ENCODE data around the gene IFRD2.

DNA sequence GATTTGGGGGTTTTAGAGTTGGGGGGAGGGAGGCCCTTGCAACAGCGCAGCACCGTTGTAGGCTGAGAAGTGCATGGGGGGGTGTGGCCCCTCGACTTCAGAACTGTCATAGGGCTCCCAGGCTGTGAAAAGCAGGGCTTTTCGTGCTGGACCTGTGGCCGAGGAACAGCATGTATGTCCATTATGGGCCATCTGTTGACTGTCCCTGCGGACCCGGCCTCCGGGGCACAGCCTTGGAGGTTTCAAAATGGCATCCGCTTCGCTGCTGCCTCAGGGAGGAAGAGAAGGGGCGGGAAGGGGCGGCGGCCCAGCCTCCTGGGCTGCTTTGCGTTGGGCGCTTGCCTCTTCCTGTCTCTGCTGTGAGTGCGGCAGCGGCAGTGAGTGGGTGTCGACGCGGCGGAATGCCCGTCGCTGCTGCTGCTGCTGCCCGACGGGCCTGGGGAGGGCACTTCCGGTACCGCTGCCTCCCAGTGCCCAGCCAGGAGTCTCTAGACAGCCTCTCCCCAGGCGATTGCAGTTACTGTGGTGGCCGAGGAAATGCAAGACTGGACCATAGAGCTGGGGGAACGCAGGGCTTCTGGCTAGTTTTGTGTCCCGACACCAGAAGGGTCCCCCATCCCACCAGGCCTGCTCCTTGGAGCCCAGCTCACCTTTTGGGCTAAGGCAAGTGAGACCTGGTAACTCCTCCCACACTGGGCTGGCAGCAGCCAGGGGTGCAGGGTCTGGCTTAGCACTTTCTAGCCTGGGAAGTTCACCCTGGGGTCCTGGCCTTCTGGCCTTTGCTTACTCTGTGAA is 54.3 kb downstream of the IFRD2 start:
- peak; percentile 87 for TF ChIP-seq YY1 (IDR thresholded peaks at IDR 0.05; ENCODE audit: low read depth)
- no peak for TF ChIP-seq FOXM1 (IDR thresholded peaks at IDR 0.05; ENCODE audit: low read depth)
- no peak for TF ChIP-seq NRF1 (IDR thresholded peaks at IDR 0.05; ENCODE audit: low read depth, low read length)
- TF ChIP-seq EZH2phosphoT487 (IDR thresholded peaks at IDR 0.05; ENCODE audit: borderline replicate concordance, low read depth), result no peak
- TF ChIP-seq, protein P1, sequence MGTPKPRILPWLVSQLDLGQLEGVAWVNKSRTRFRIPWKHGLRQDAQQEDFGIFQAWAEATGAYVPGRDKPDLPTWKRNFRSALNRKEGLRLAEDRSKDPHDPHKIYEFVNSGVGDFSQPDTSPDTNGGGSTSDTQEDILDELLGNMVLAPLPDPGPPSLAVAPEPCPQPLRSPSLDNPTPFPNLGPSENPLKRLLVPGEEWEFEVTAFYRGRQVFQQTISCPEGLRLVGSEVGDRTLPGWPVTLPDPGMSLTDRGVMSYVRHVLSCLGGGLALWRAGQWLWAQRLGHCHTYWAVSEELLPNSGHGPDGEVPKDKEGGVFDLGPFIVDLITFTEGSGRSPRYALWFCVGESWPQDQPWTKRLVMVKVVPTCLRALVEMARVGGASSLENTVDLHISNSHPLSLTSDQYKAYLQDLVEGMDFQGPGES (IDR thresholded peaks at IDR 0.05; ENCODE audit: low read depth, low read length), result no peak
- TF ChIP-seq FOSL2 (IDR thresholded peaks at IDR 0.05; ENCODE audit: borderline replicate concordance, low read depth), result no peak
- TF ChIP-seq, protein P2, sequence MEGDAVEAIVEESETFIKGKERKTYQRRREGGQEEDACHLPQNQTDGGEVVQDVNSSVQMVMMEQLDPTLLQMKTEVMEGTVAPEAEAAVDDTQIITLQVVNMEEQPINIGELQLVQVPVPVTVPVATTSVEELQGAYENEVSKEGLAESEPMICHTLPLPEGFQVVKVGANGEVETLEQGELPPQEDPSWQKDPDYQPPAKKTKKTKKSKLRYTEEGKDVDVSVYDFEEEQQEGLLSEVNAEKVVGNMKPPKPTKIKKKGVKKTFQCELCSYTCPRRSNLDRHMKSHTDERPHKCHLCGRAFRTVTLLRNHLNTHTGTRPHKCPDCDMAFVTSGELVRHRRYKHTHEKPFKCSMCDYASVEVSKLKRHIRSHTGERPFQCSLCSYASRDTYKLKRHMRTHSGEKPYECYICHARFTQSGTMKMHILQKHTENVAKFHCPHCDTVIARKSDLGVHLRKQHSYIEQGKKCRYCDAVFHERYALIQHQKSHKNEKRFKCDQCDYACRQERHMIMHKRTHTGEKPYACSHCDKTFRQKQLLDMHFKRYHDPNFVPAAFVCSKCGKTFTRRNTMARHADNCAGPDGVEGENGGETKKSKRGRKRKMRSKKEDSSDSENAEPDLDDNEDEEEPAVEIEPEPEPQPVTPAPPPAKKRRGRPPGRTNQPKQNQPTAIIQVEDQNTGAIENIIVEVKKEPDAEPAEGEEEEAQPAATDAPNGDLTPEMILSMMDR (IDR thresholded peaks at IDR 0.05), result no peak
- no peak for TF ChIP-seq RAD21 (IDR thresholded peaks at IDR 0.05; ENCODE audit: low read length)
- TF ChIP-seq, protein P3, sequence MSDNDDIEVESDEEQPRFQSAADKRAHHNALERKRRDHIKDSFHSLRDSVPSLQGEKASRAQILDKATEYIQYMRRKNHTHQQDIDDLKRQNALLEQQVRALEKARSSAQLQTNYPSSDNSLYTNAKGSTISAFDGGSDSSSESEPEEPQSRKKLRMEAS (IDR thresholded peaks at IDR 0.05; ENCODE audit: low read depth), result peak; percentile 41; the same call in 1 of the 2 replicates

Data from SK-N-SH (cell line).